Stimulated activated CD8-positive, alpha-beta memory T cell treated with anti-CD3 and anti-CD28 coated beads, Interleukin-4, amount 100 ng/mL, for 48 hours (primary cell): Measurements from ENCODE around the gene RUFY1.
A peak's percentile ranks its signal among the peaks of the same experiment; 100 is the strongest.
"Not testable (repeated sequence)": the region's sequence is repeated elsewhere in the genome, so short reads cannot be mapped to it uniquely, and the experiment has no call there.

Source experiments
- DNase-seq: peaks from one replicate; pipeline ENCODE4 v3.0.0-alpha.2; 2020

The RUFY1 gene

GRCh38 chr5:179536676-179537075 lies 13.7 kb upstream of the RUFY1 start:
- no peak for DNase-seq

DNA sequence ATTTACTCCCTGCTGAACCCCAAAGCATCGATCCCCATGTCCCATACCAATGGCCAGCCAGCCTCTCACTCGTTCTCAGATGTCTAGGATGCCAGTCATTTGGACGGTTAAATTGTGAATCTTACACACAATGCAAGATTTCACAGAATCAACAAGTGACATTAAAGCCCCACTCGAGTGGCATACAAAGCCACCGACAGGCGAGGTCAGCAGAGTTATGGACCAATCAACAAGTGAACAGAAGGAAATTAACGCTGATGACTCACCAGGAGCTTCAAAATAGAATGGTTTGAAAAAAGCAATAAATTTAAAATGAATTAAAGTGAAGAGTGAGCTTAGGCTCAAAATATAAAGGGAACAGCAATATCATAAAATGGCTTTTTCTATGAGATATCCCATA lies 8.2 kb upstream of the RUFY1 start:
- no peak for DNase-seq

GRCh38 chr5:179543275-179543674 lies 7.1 kb upstream of the RUFY1 start:
- DNase-seq: not testable (repeated sequence)

DNA sequence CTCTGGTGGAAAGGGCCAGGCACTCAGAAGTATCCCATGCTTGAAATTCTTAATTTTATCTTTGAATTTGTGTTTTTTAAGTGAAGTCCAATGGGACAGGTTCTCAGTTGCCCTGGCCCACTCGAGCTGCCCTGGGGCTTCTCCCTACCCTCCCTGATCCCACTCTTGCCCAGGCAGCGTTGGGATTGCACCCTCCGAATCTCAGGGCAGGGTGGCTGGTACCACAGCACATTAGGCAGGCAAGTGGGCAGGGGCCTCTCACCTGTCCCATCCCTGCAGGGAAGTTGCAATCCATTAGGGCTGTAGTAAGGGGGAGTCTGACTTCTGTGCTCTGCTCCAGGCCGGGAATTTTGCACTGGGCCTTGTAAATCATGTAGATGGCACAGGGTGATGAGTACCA lies 2.7 kb downstream of the RUFY1 start:
- DNase-seq: no peak

DNA sequence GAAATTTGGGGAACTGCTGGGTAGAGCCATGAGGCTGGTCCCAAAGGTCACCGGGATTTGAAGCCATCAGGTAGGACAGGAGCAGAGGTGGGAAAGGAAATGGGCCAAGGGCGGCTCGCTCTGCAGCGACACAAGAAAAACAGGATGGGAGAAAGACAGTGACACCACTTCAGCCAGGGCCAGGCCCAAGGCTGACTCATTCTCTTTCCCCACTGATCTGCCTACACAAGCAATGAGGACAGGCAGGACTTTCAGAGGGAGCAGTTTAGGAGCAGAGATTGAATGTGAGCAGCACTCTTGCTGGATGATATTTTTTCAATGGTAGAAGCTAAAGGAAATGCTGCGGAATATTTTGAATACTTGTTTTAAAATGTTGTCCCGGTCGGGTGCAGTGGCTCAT lies 3.5 kb downstream of the RUFY1 start:
- no peak for DNase-seq

GRCh38 chr5:179554981-179555380 lies 4.6 kb downstream of the RUFY1 start:
- no peak for DNase-seq

GRCh38 chr5:179558261-179558799 lies 8.0 kb downstream of the RUFY1 start:
- DNase-seq: peak; percentile 17

DNA sequence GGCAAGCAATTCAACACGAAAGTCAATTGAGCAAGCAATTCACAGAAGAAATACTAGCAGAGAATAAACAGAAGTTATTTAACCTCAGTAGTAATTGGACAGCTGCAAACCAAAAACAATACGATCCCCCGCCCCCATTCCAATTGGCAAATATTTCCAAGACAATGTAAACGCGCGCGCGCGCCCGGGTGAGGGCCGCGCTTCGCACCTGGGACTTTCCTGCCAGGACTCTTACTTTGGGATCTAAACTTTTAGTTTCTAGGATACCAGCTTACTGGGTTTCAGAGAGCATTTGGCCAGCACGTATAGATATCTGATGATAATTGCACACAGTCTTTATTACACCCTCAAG lies 8.6 kb downstream of the RUFY1 start:
- DNase-seq: peak; percentile 43

GRCh38 chr5:179559284-179560252 lies 9.2 kb downstream of the RUFY1 start:
- peak; percentile 93 for DNase-seq

DNA sequence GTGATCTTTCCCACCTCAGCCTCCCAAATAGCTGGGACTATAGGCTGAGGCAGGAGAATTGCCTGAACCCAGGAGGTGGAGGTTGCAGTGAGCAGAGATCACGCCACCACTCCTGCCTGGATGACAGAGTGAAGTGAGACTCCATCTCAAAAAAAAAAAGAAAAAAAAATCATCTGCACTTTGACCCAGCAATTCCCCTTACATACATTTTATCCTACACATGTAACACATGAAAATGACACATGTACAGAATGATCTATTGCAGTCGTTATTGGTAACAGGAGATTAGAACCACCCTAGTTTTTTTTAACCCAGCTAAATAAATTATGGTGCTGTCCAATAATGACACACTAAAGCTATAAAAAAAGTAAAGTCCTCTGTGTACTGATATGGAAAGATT lies 14.2 kb downstream of the RUFY1 start:
- DNase-seq: no peak

GRCh38 chr5:179568721-179569120 lies 18.4 kb downstream of the RUFY1 start:
- no peak for DNase-seq

DNA sequence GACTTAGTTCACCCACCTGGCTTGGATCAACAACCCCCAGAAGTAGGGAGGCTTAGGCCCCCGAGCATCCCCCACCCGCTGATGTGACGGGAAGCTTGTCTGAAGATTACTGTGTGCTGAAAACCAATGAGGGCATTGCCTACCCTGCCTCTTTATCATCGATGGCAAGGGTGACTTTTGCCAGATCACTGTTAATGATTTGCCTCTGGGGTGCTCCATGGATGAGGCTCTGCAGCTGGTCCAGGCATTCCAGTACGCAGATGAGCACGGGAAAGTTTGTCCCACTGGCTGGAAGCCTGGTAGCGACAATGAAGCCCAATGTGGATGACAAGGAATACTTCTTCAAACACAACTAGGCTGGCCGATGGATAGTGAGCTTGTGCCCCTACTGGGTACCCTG lies 22.0 kb downstream of the RUFY1 start:
- DNase-seq: no peak

GRCh38 chr5:179577286-179577960 lies 27.1 kb downstream of the RUFY1 start:
- no peak for DNase-seq

DNA sequence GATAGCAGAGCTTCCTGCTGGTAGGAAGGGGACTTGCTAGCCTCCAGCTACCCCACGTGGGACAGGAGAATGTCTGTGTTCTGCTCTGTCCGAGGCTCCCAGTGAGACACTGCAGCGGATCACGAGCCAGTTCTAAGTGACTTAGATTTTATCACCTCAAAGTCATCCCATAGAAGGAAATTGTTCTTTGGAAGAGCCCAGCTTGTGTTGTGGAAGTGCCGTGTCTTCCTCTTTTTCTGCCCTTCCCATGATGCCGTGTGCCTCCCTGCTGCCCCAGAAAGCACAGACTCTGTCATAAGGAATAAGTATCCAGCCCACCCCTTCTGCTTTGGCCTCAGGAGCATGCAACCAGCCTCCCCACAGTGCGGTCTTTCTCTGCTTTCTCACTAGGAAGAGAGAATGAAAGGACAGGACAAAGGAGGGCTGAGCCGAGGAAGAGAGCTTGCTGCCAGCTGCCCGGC lies 35.6 kb downstream of the RUFY1 start:
- no peak for DNase-seq

- no peak for DNase-seq
Observed at GRCh38 chr5:179588166-179588565, 37.8 kb downstream of the RUFY1 start.

- no peak for DNase-seq
Observed at GRCh38 chr5:179595916-179596315, 45.6 kb downstream of the RUFY1 start.

DNA sequence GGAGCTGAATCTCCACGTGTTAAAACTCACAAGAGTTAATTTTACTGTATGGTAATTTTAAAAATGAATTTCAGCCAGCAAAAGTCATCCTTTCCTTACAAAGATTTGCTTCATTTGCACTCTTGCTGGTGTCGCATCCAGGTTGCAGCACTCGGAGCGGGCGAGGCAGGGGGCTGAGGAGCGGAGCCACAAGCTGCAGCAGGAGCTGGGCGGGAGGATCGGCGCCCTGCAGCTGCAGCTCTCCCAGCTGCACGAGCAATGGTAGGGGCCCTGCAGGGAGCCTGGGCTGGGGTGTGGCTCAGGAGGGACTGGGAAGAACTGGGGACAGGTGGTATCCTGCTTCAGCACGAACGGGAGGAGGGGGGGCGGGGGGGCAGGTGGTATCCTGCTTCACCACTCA lies 46.1 kb downstream of the RUFY1 start:
- DNase-seq: no peak

DNA sequence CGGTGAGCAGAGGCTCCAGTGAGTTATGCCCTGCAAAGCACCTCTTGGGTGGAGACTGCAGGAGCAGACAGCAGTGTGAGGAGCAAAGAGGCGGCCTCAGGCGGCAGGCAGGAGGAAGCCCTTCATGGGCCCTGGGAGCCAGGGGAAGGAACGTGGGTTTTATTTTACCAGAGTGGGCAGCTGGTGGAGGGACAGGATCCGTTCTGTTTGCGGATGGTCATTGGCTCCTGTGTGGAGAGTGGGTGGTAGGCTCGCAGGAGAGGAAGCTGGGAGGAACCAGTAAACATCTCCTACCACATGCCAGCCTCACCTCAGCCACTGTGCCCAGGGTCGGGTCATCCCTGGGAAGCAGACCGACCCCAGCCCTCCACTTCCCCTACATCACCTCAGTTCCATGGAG lies 48.7 kb downstream of the RUFY1 start:
- DNase-seq: no peak

DNA sequence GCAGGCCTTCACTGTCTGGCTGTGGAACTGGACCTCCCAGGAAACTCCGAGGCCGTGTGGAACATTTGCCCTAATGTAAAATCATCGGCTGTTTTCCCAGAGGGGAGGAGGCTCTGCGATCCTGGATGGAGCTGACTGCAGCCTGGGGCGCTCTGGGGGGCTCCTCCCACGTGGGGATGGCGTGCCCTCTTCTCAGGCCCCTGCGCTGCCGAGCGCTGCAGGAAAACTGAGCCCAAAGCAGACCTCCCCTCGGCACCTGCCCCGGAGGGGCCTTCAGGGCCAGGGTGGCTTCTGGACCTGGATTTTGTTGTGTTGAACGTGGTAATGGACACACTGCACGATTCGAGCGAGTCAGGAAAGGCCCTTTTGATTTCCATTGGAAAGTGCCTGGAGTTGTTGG lies 49.2 kb downstream of the RUFY1 start:
- DNase-seq: no peak

DNA sequence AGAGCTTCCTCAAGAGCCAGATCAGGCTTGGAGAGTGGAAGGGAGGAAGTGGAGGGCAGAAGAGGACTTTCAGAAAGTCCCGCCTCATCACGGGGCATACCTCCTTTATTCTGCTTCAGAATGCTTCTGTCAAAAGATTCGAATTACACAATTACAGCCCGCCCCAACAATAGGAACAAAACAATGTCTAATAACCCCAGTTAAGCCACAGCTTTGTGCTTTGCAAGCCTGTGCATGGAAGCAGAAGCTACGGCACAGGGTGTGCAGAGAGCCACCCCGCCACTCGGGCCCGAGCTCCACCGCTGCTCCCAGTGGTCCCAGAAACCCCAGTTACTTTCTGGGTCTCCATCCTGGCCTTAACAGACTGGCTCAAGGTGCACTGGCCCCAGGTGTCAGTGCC lies 49.6 kb downstream of the RUFY1 start:
- DNase-seq: no peak

- no peak for DNase-seq
Observed at GRCh38 chr5:179601871-179602625, 51.7 kb downstream of the RUFY1 start.

DNA sequence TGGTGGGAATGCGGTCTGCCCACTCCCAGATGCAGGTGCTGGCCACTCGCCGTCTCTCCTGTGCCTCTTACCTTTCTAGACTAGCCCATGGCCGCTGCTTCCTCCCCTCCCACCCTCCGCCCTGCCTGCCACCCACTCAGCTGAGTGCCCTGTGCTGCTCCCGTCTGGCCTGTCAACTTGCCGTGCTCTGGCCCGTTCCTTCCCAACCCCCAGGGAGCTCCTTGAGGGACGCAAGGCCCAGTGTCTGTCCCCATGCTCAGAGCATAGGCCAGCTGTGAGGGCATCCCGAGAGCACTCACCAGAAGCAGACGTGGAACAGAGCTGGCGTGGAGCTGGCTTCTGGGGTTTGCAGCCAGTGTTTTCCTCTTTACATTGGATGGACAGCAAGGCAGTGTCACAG lies 53.0 kb downstream of the RUFY1 start:
- DNase-seq: no peak
